ENCODE results near the gene ABCB6.

The ABCB6 gene

GRCh38 chr2:219245148-219245898 is 26.6 kb upstream of the ABCB6 start, which contains the start of the genes GLB1L and STK16:
GLB1L (minus strand) TSS chr2:219245444; CDS start chr2:219243573, 1,871 bp downstream.
STK16 (plus strand) TSS chr2:219245479; CDS start chr2:219246000, 521 bp downstream.
- Histone ChIP-seq H3K9me3 (ENCODE audit: control insufficient read depth in 2 of 2, low read length in 2 of 2) (no peaks in the 10 kb centered on the region), H3K4me1 (ENCODE audit: control insufficient read depth, insufficient read depth, low read length) (peaks cover 41% of the 10 kb centered on the region), H3K36me3 (ENCODE audit: control insufficient read depth in 2 of 2, insufficient read depth in 2 of 2, low read length in 2 of 2) (peaks cover 12 to 16% of the 10 kb centered on the region in 2 donors), H3K27me3 (ENCODE audit: control insufficient read depth in 1 of 2, insufficient read depth in 2 of 2, low read length in 2 of 2) (no peaks in the 10 kb centered on the region), H3K27ac (ENCODE audit: low read length) (peak within 1 kb of the TSS; percentile 97), H3K9ac (ENCODE audit: low read length in 2 of 2) (peak within 1 kb of the TSS; percentile 98), H3K4me3 (ENCODE audit: low read length in 2 of 2) (peak within 1 kb of the TSS; percentile 91 to 94)

GRCh38 chr2:219244789-219245147 is 26.0 kb upstream of the ABCB6 start:
- Histone ChIP-seq H3K4me3 (ENCODE audit: low read length in 2 of 2) (peak overlapping the region; percentile 91 to 94), H3K9ac (ENCODE audit: low read length in 2 of 2) (peak overlapping the region; percentile 98), H3K36me3 (ENCODE audit: control insufficient read depth in 2 of 2, insufficient read depth in 2 of 2, low read length in 2 of 2) (peaks cover 10 to 14% of the 10 kb centered on the region in 2 donors), H3K27ac (ENCODE audit: low read length) (peak overlapping the region; percentile 97), H3K4me1 (ENCODE audit: control insufficient read depth, insufficient read depth, low read length) (peaks cover 35% of the 10 kb centered on the region), H3K9me3 (ENCODE audit: control insufficient read depth in 2 of 2, low read length in 2 of 2) (no peaks in the 10 kb centered on the region), H3K27me3 (ENCODE audit: control insufficient read depth in 1 of 2, insufficient read depth in 2 of 2, low read length in 2 of 2) (no peaks in the 10 kb centered on the region)

GRCh38 chr2:219243291-219243761 is 24.6 kb upstream of the ABCB6 start:
- Histone ChIP-seq H3K27me3 (ENCODE audit: control insufficient read depth in 1 of 2, insufficient read depth in 2 of 2, low read length in 2 of 2) (no peaks in the 10 kb centered on the region), H3K27ac (ENCODE audit: low read length) (no peak overlapping the region), H3K9me3 (ENCODE audit: control insufficient read depth in 2 of 2, low read length in 2 of 2) (no peaks in the 10 kb centered on the region), H3K4me3 (ENCODE audit: low read length in 2 of 2) (peak overlapping the region; percentile 21 to 29), H3K4me1 (ENCODE audit: control insufficient read depth, insufficient read depth, low read length) (peaks cover 24% of the 10 kb centered on the region), H3K36me3 (ENCODE audit: control insufficient read depth in 2 of 2, insufficient read depth in 2 of 2, low read length in 2 of 2) (peaks cover 10 to 14% of the 10 kb centered on the region in 2 donors), H3K9ac (ENCODE audit: low read length in 2 of 2) (no peak overlapping the region)

- Histone ChIP-seq H3K27ac (ENCODE audit: low read length) (no peak overlapping the region), H3K4me3 (ENCODE audit: low read length in 2 of 2) (no peak overlapping the region), H3K4me1 (ENCODE audit: control insufficient read depth, insufficient read depth, low read length) (peaks cover 12% of the 10 kb centered on the region), H3K9me3 (ENCODE audit: control insufficient read depth in 2 of 2, low read length in 2 of 2) (no peaks in the 10 kb centered on the region), H3K27me3 (ENCODE audit: control insufficient read depth in 1 of 2, insufficient read depth in 2 of 2, low read length in 2 of 2) (no peaks in the 10 kb centered on the region), H3K36me3 (ENCODE audit: control insufficient read depth in 2 of 2, insufficient read depth in 2 of 2, low read length in 2 of 2) (peaks cover 54 to 64% of the 10 kb centered on the region in 2 donors), H3K9ac (ENCODE audit: low read length in 2 of 2) (no peak overlapping the region)
Measured at GRCh38 chr2:219234331-219234730, 15.6 kb upstream of the ABCB6 start.

- Histone ChIP-seq H3K36me3 (ENCODE audit: control insufficient read depth in 2 of 2, insufficient read depth in 2 of 2, low read length in 2 of 2) (peaks cover 35 to 37% of the 10 kb centered on the region in 2 donors), H3K4me3 (ENCODE audit: low read length in 2 of 2) (peak overlapping the region; percentile 81 to 92)
Measured at GRCh38 chr2:219230059-219230540, 11.3 kb upstream of the ABCB6 start.

GRCh38 chr2:219229305-219230058 is 10.7 kb upstream of the ABCB6 start, which contains the start of the genes ANKZF1 and ATG9A:
ANKZF1 (plus strand) TSS chr2:219229806; CDS start chr2:219230258, 452 bp downstream.
ATG9A (minus strand) TSS chr2:219229636; CDS start chr2:219228024, 1,612 bp downstream.
- H3K9ac ChIP-seq (ENCODE audit: low read length in 2 of 2) = peak within 1 kb of the TSS; percentile 90 to 96
- H3K9me3 ChIP-seq (ENCODE audit: control insufficient read depth in 2 of 2, low read length in 2 of 2) = no peaks in the 10 kb centered on the region
- peaks cover 27% of the 10 kb centered on the region for H3K4me1 ChIP-seq (ENCODE audit: control insufficient read depth, insufficient read depth, low read length)
- peak within 1 kb of the TSS; percentile 94 for H3K27ac ChIP-seq (ENCODE audit: low read length)
- peaks cover 35 to 37% of the 10 kb centered on the region in 2 donors for H3K36me3 ChIP-seq (ENCODE audit: control insufficient read depth in 2 of 2, insufficient read depth in 2 of 2, low read length in 2 of 2)
- H3K4me3 ChIP-seq (ENCODE audit: low read length in 2 of 2) = peak within 1 kb of the TSS; percentile 81 to 92
- H3K27me3 ChIP-seq (ENCODE audit: control insufficient read depth in 1 of 2, insufficient read depth in 2 of 2, low read length in 2 of 2) = no peaks in the 10 kb centered on the region

More at GRCh38 chr2:219230059-219230540, 11.3 kb upstream of the ABCB6 start:
- Histone ChIP-seq H3K27ac (ENCODE audit: low read length) (peak overlapping the region; percentile 94), H3K4me1 (ENCODE audit: control insufficient read depth, insufficient read depth, low read length) (peaks cover 27% of the 10 kb centered on the region), H3K9ac (ENCODE audit: low read length in 2 of 2) (peak overlapping the region; percentile 67 to 87), H3K9me3 (ENCODE audit: control insufficient read depth in 2 of 2, low read length in 2 of 2) (no peaks in the 10 kb centered on the region), H3K27me3 (ENCODE audit: control insufficient read depth in 1 of 2, insufficient read depth in 2 of 2, low read length in 2 of 2) (no peaks in the 10 kb centered on the region)

- Histone ChIP-seq H3K4me1 (ENCODE audit: control insufficient read depth, insufficient read depth, low read length) (peaks cover 27% of the 10 kb centered on the region), H3K36me3 (ENCODE audit: control insufficient read depth in 2 of 2, insufficient read depth in 2 of 2, low read length in 2 of 2) (peaks cover 35 to 37% of the 10 kb centered on the region in 2 donors), H3K27ac (ENCODE audit: low read length) (peak overlapping the region; percentile 94), H3K9me3 (ENCODE audit: control insufficient read depth in 2 of 2, low read length in 2 of 2) (no peaks in the 10 kb centered on the region), H3K9ac (ENCODE audit: low read length in 2 of 2) (peak overlapping the region; percentile 90 to 96), H3K27me3 (ENCODE audit: control insufficient read depth in 1 of 2, insufficient read depth in 2 of 2, low read length in 2 of 2) (no peaks in the 10 kb centered on the region), H3K4me3 (ENCODE audit: low read length in 2 of 2) (peak overlapping the region; percentile 81 to 92)
Measured at GRCh38 chr2:219228911-219229304, 10.2 kb upstream of the ABCB6 start.

GRCh38 chr2:219228041-219228910 is 9.5 kb upstream of the ABCB6 start:
- Histone ChIP-seq H3K9ac (ENCODE audit: low read length in 2 of 2) (peak overlapping the region; percentile 90 to 96), H3K27me3 (ENCODE audit: control insufficient read depth in 1 of 2, insufficient read depth in 2 of 2, low read length in 2 of 2) (no peaks in the 10 kb centered on the region), H3K27ac (ENCODE audit: low read length) (peak overlapping the region; percentile 94), H3K4me3 (ENCODE audit: low read length in 2 of 2) (peak overlapping the region; percentile 81 to 92), H3K4me1 (ENCODE audit: control insufficient read depth, insufficient read depth, low read length) (peaks cover 27% of the 10 kb centered on the region), H3K9me3 (ENCODE audit: control insufficient read depth in 2 of 2, low read length in 2 of 2) (no peaks in the 10 kb centered on the region), H3K36me3 (ENCODE audit: control insufficient read depth in 2 of 2, insufficient read depth in 2 of 2, low read length in 2 of 2) (peaks cover 35 to 37% of the 10 kb centered on the region in 2 donors)

- Histone ChIP-seq H3K9me3 (ENCODE audit: control insufficient read depth in 2 of 2, low read length in 2 of 2) (no peaks in the 10 kb centered on the region), H3K27ac (ENCODE audit: low read length) (no peak overlapping the region), H3K9ac (ENCODE audit: low read length in 2 of 2) (peak overlapping the region in 1 of 2 donors; percentile 13), H3K27me3 (ENCODE audit: control insufficient read depth in 1 of 2, insufficient read depth in 2 of 2, low read length in 2 of 2) (no peaks in the 10 kb centered on the region), H3K36me3 (ENCODE audit: control insufficient read depth in 2 of 2, insufficient read depth in 2 of 2, low read length in 2 of 2) (peaks cover 47 to 48% of the 10 kb centered on the region in 2 donors), H3K4me1 (ENCODE audit: control insufficient read depth, insufficient read depth, low read length) (peaks cover 23% of the 10 kb centered on the region), H3K4me3 (ENCODE audit: low read length in 2 of 2) (no peak overlapping the region)
Measured at GRCh38 chr2:219225350-219225749, 6.6 kb upstream of the ABCB6 start.
